Nephron progenitor cell (in vitro differentiated cells): ENCODE results near the gene C1QTNF8.

Source experiments
- DNase-seq: peaks from one replicate; pipeline ENCODE4 v3.0.0; 2021
- H3K27ac Mint-ChIP-seq: 2 replicates; pipeline ENCODE4 v1.8.0; 2021; ENCODE audit warnings: mild to moderate bottlenecking, moderate library complexity, mixed read lengths
- H3K27me3 Mint-ChIP-seq: 2 replicates; pipeline ENCODE4 v1.8.0; 2021; ENCODE audit warnings: mild to moderate bottlenecking, low read depth, mixed read lengths; ENCODE audit not compliant: poor library complexity
- H3K36me3 Mint-ChIP-seq: 2 replicates; pipeline ENCODE4 v1.8.0; 2021; ENCODE audit warnings: low read depth, mixed read lengths
- H3K4me1 Mint-ChIP-seq: 2 replicates; pipeline ENCODE4 v1.8.0; 2021; ENCODE audit warnings: mixed read lengths
- H3K4me3 Mint-ChIP-seq: 2 replicates; pipeline ENCODE4 v1.8.0; 2021; ENCODE audit warnings: mild to moderate bottlenecking, moderate library complexity, mixed read lengths
- H3K9me3 Mint-ChIP-seq: 2 replicates; pipeline ENCODE4 v1.8.0; 2021; ENCODE audit warnings: mild to moderate bottlenecking, moderate library complexity, mixed read lengths
- CTCF ChIP-seq: fragments of 200-600 bp; sonication (generic); IDR thresholded peaks from 2 replicates; pipeline ENCODE4 v1.5.0; 2021; ENCODE audit warnings: antibody characterized with exemption

Gene C1QTNF8

GRCh38 chr16:1121601-1122397 lies 25.8 kb upstream of the C1QTNF8 start:
- H3K27ac Mint-ChIP-seq = no peak overlapping the region
- H3K4me1 Mint-ChIP-seq = peaks cover 24% of the 10 kb centered on the region

GRCh38 chr16:1121009-1121408 lies 25.0 kb upstream of the C1QTNF8 start:
- no peak overlapping the region for H3K27ac Mint-ChIP-seq
- no peaks in the 10 kb centered on the region for H3K9me3 Mint-ChIP-seq
- TF ChIP-seq CTCF = no peak
- no peaks in the 10 kb centered on the region for H3K36me3 Mint-ChIP-seq
- no peak overlapping the region for H3K4me3 Mint-ChIP-seq
- peaks cover 22% of the 10 kb centered on the region for H3K4me1 Mint-ChIP-seq
- no peaks in the 10 kb centered on the region for H3K27me3 Mint-ChIP-seq
- no peak for DNase-seq

More at GRCh38 chr16:1121601-1122397, 25.8 kb upstream of the C1QTNF8 start:
- no peak for DNase-seq
- H3K9me3 Mint-ChIP-seq = no peaks in the 10 kb centered on the region
- H3K4me3 Mint-ChIP-seq = no peak overlapping the region
- H3K27me3 Mint-ChIP-seq = no peaks in the 10 kb centered on the region
- no peaks in the 10 kb centered on the region for H3K36me3 Mint-ChIP-seq
- TF ChIP-seq CTCF = no peak

- H3K27ac Mint-ChIP-seq = no peak overlapping the region
Observed at GRCh38 chr16:1120577-1120941, 24.5 kb upstream of the C1QTNF8 start.

GRCh38 chr16:1119766-1120576 lies 23.9 kb upstream of the C1QTNF8 start:
- Mint-ChIP-seq H3K4me1 (peaks cover 18% of the 10 kb centered on the region), H3K27ac (no peak overlapping the region), H3K36me3 (no peaks in the 10 kb centered on the region), H3K4me3 (no peak overlapping the region), H3K27me3 (no peaks in the 10 kb centered on the region), H3K9me3 (no peaks in the 10 kb centered on the region)
- TF ChIP-seq CTCF = no peak
- DNase-seq = no peak

More at GRCh38 chr16:1120577-1120941, 24.5 kb upstream of the C1QTNF8 start:
- Mint-ChIP-seq H3K9me3 (no peaks in the 10 kb centered on the region), H3K27me3 (no peaks in the 10 kb centered on the region), H3K4me3 (no peak overlapping the region), H3K4me1 (peaks cover 18% of the 10 kb centered on the region), H3K36me3 (no peaks in the 10 kb centered on the region)
- TF ChIP-seq CTCF = no peak
- no peak for DNase-seq

GRCh38 chr16:1119129-1119528 lies 23.1 kb upstream of the C1QTNF8 start:
- H3K4me1 Mint-ChIP-seq = peaks cover 18% of the 10 kb centered on the region
- H3K4me3 Mint-ChIP-seq = no peak overlapping the region
- no peak for DNase-seq
- H3K36me3 Mint-ChIP-seq = no peaks in the 10 kb centered on the region
- TF ChIP-seq CTCF = no peak
- no peaks in the 10 kb centered on the region for H3K9me3 Mint-ChIP-seq
- H3K27me3 Mint-ChIP-seq = no peaks in the 10 kb centered on the region
- H3K27ac Mint-ChIP-seq = no peak overlapping the region
